Stimulated activated CD4-positive, alpha-beta T cell treated with anti-CD3 and anti-CD28 coated beads, Interleukin-4, amount 100 ng/mL, for 48 hours (primary cell): Measurements from ENCODE around the gene TP53I13.

Source experiments
- DNase-seq, 2 donors: peaks; one replicate each; pipeline ENCODE4 v3.0.0-alpha.2; 2020; ENCODE audit warnings: low read depth in 2 of 2

The TP53I13 gene

DNA sequence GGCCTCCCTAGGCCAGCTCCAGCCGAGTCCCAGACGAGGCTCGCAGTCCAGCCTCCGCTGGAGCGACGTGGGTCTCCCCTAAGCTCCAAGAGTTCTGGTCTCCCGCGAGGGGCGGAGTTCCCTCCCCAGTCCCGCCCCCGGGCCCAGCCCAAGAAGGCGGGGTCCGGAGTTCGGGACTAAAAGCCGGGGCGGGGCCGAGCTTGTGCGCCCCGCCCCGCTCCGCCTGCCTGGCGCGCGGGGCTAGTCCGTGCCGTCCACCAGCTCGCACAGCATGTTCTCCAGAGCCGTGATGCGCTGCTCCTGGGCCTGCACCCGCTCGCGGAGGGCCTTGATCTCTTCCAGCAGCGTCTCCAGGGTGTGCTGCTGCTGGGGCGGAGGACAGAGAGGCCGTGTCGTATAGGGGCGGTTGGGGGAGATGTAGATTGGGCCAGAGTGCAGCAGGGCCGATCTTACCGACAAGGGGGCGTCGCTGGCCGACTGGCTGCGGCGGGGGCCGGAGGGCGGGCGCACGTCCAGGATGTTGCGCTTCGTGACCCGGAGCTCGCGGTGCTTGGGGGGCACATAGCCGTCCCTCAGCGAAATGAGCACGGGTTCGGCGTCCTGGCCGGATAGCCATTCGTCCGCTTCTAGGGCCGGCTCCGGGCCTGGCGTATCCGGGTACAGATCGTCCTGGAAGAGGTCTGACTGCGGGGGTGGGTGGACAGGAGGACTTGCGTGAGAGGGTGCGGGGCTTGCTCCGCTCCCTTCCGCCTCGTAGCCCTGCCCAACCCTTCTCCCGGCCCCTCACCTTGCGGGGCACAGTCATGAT is 47.2 kb downstream of the TP53I13 start:
- peak; percentile 79 to 80 for DNase-seq

DNA sequence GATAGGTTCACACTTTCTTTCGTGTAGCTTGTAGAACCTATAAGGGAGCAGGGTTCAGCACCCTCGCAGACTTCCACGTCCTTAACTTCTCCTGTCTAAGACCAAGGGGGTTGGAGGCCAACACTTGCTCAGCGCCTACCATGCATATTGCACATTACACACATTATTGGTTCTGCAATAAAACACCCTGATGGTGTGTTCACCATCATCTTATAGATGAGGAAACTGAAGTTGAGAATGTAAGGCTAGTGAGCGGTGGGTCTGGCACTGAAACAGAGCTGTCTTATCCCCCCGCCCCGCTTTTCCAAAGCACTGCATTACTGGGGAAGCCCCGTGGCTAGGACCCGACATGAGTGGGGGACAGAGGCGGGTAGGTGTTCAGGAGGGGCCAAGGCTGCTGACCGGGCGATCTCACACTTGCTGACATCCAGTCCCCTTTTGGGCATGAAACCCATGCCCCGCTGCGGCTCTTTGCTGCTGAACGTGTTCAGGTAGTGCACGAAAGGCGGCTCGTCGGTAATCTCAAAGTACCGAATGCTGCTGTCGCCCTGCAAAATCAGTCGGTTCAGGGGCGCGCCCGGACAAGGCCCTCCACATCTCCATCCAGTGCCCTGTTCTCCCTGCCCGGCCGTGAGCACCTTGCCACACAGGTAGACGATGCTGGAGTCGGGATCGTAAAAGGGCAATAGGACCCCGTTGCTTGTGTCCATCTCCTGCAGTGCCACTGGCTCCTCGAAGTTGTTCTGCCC is 48.0 kb downstream of the TP53I13 start:
- no peak for DNase-seq

- peak; percentile 93 to 95 for DNase-seq
Observed at GRCh38 chr17:29617125-29617480, 48.6 kb downstream of the TP53I13 start.

DNA sequence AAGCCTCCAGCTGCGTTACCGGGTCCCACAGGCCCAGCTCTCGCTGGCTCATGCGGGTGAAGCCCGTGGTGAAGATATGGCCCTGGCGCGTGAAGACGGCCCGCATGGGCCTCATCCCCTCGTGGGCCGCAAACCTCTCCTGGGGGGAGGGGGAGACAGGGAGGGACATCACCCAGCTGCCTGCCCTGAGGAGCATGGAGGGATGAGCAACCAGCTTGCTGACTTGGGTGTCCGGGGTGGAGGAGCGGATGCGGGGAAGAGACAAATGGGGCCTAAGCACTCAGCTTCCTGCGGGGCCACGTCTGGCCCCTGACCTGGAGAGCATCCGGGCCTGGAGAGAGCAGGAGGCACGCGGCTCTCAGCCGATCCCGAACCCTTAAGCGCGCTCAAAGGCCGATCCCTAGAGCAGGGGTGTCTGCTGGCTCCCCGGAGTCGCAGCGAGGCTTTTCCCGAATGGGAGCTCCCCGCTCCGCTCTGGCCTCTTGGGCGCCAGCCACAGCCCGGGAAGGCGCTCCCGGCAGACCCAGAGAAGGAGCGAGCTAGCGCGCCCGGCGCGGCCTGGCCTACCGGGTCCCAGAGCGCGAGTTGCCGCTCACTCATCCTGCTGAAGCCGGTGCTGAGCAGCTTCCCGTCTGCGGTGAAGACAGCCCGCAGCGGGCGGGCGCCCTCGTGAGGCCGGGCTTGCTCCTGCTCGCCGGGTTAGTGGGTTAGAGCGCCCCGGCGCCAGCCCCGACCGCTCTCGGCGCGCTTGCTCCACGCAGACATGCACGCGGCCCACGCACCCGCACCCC is 49.2 kb downstream of the TP53I13 start:
- peak; percentile 82 to 83 for DNase-seq

- no peak for DNase-seq
Observed at GRCh38 chr17:29618272-29619065, 50.0 kb downstream of the TP53I13 start.

- no peak for DNase-seq
Observed at GRCh38 chr17:29619251-29619650, 50.8 kb downstream of the TP53I13 start.

GRCh38 chr17:29620271-29620670 is 51.8 kb downstream of the TP53I13 start:
- DNase-seq: no peak

- no peak for DNase-seq
Observed at GRCh38 chr17:29620779-29621500, 52.4 kb downstream of the TP53I13 start.

- DNase-seq: no peak
Observed at GRCh38 chr17:29621751-29622194, 53.3 kb downstream of the TP53I13 start.
